Fibroblast of villous mesenchyme (primary cell): ENCODE results near the gene PIK3CD. TPM values are rescaled to one million over a fixed set of nuclear protein-coding genes. Genes with fewer than 3 reads are reported as not detected.
"Not testable (repeated sequence)": the region's sequence is repeated elsewhere in the genome, so short reads cannot be mapped to it uniquely, and the experiment has no call there.

Experiments used
- DNase-seq: peaks from one replicate; pipeline ENCODE4 v3.0.0-alpha.2; 2010; ENCODE audit warnings: low read depth
- H3K4me3 ChIP-seq: 2 replicates; pipeline ENCODE4 v1.5.1; 2011; ENCODE audit warnings: low read depth, mild to moderate bottlenecking, low read length
- CTCF ChIP-seq: IDR thresholded peaks from 2 replicates; pipeline ENCODE4 v1.5.1; 2012; ENCODE audit warnings: low read depth, mild to moderate bottlenecking, low read length; ENCODE audit not compliant: insufficient read depth
- total RNA-seq: library from RNA; depleted of rRNA; stranded (reverse); fragments of >200 nt; gene quantifications from 2 replicates; pipeline ENCODE4 v1.2.3, GENCODE V29; 2012

PIK3CD gene
- total RNA-seq, 1 donor, result 27.6 TPM

GRCh38 chr1:9735800-9736199 lies 84.3 kb downstream of the PIK3CD start:
- no peak for TF ChIP-seq CTCF
- DNase-seq, result no peak
- no peak overlapping the region for H3K4me3 ChIP-seq

GRCh38 chr1:9736241-9736640 lies 84.7 kb downstream of the PIK3CD start:
- TF ChIP-seq CTCF, result no peak
- H3K4me3 ChIP-seq, result no peak overlapping the region
- DNase-seq, result no peak

- DNase-seq, result no peak
- no peak for TF ChIP-seq CTCF
- H3K4me3 ChIP-seq, result no peak overlapping the region
Observed at GRCh38 chr1:9737057-9737456, 85.5 kb downstream of the PIK3CD start.

DNA sequence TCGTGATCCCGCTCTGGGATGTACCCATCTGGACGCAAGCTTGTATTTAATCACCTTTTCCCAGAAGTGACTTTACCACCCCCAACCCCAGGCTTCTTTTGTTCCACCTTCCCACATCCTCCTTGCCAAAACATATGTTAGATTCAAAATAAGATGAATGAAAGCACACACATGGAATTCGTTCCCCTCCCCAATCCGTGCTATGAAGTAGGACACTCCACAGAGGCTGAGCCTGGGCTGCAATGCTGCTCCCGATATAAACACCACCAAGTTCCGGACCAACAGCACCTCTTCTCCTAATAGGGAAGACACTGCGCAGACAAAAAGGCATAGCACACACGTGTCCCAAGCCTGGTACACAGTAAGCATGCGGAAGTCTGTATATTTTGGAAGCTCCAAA lies 86.1 kb downstream of the PIK3CD start:
- no peak for DNase-seq
- no peak for TF ChIP-seq CTCF
- H3K4me3 ChIP-seq, result no peak overlapping the region

DNA sequence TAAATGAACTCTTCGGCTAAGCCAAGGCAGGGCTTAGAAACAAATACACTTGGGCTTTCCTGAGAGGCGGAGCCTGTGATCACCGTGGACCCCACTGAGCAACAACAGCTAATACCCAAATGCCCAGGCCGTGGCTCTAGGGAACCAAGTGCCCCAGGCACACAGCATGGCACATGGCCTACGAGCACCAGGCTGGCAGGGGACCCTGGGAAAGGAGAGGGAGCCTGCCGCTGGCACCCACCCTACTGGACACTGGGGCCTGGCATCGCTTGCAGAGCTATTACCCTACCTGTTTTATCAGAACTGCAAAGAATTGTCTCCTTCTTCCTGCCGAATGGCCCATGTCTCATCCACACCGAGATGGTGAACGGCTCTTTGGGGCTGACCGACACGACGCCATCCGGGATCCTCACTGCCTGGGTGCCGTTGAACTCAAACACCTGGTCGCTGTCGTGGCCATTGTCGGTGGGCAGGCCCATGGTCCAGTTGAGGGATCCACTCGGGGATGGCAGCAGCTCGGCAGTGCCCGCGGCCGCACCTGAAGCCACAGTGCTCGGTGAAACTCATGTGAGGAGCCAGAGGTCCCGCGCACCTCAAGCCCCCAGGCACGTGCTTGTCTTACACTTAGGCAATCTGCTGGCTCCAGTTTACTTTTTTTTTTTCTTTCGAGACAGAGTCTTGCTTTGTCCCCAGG lies 92.7 kb downstream of the PIK3CD start:
- no peak for TF ChIP-seq CTCF

DNA sequence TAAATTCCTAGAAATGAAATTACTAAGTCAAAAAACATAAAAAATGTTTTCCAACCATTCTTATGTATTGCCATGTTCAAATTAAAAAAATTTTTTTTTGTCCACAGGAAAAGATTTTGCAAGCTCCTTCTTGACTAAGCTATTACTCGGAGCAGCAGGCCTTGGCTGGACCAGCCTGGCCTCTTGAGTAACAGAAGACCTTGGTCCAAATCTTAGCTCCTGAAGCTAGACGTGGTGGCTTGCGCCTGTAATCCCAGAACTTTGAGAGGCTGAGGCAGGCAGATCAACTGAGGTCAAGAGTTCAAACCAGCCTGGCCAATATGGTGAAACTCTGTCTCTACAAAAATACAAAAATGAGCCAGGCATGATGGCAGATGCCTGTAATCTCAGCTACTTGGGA lies 94.7 kb downstream of the PIK3CD start:
- no peak for DNase-seq
- no peak for TF ChIP-seq CTCF
- H3K4me3 ChIP-seq, result no peak overlapping the region

More for the DNA sequence above, 92.7 kb downstream of the PIK3CD start:
- no peak for DNase-seq
- no peak overlapping the region for H3K4me3 ChIP-seq

DNA sequence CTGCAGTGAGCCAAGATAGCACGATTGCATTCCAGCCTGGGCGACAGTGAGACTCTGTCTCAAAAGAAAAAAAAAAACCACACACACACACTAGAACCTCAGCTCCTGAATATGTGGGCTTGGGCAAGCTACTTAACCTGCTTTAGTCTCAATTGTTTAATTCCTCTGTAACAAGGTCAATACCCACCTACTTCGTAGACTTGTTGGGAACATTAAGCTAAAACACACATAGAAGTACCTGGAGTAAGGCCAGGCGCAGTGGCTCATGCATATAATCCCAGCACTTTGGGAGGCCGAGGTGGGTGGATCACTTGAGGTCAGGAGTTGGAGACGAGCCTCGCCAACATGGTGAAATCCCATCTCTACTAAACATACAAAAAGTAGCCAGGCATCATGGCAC lies 95.1 kb downstream of the PIK3CD start:
- DNase-seq, result no peak
- H3K4me3 ChIP-seq, result no peak overlapping the region
- TF ChIP-seq CTCF, result no peak

- DNase-seq, H3K4me3 ChIP-seq: not testable (repeated sequence)
Observed at GRCh38 chr1:9748391-9748790, 96.9 kb downstream of the PIK3CD start.
